OCI-LY7 (cell line): ENCODE results near the gene STUM. TPM values are rescaled to one million over a fixed set of nuclear protein-coding genes. Genes with fewer than 3 reads are reported as not detected.

ENCODE experiments used
- BruUV-seq: library from RNA; stranded (reverse); fragments of 400-500 nt; replicated peaks from 2 replicates; lab custom pipeline; 2021; lab: Mats Ljungman, UMichigan
- CTCF ChIA-PET: fragments of 300-600 bp; sonication (Branson Sonifier 250); formaldehyde crosslinking; loops from one replicate; lab custom pipeline; 2022; ENCODE audit warnings: antibody characterized with exemption; ENCODE audit not compliant: unreplicated experiment; lab: Charles Lee
- POLR2A ChIA-PET: fragments of 300-600 bp; sonication (Branson Sonifier 250); formaldehyde crosslinking; loops from one replicate; lab custom pipeline; 2022; ENCODE audit warnings: antibody characterized with exemption; lab: Charles Lee
- DNase-seq: peaks from one replicate; pipeline ENCODE4 v3.0.0-alpha.2; 2015; ENCODE audit warnings: low spot score
- H2AFZ ChIP-seq: fragments of 200-600 bp; sonication (generic), shearing (Covaris generic); 2 replicates; pipeline ENCODE4 v1.6.1; 2014; ENCODE audit warnings: mild to moderate bottlenecking, antibody characterized with exemption, low read length, moderate library complexity
- H3K27ac ChIP-seq: fragments of 200-600 bp; sonication (generic); 2 replicates; pipeline ENCODE4 v1.5.1; 2014; ENCODE audit warnings: mixed run types, low read depth, mild to moderate bottlenecking, moderate library complexity, low read length, inconsistent platforms; ENCODE audit not compliant: poor library complexity, severe bottlenecking
- H3K36me3 ChIP-seq: fragments of 200-600 bp; sonication (generic); 2 replicates; pipeline ENCODE4 v1.6.1; 2014; ENCODE audit warnings: mild to moderate bottlenecking, antibody characterized with exemption, low read length, moderate library complexity, mixed read lengths; ENCODE audit not compliant: insufficient read depth
- H3K4me1 ChIP-seq: fragments of 200-600 bp; sonication (generic); 2 replicates; pipeline ENCODE4 v1.5.1; 2014; ENCODE audit warnings: mild to moderate bottlenecking, low read length; ENCODE audit not compliant: insufficient read depth, poor library complexity, severe bottlenecking
- H3K4me2 ChIP-seq: fragments of 200-600 bp; sonication (generic); 2 replicates; pipeline ENCODE4 v1.6.1; 2014; ENCODE audit warnings: mild to moderate bottlenecking, low read length
- H3K4me3 ChIP-seq: fragments of 200-600 bp; sonication (generic); 2 replicates; pipeline ENCODE4 v1.5.1; 2014; ENCODE audit warnings: mild to moderate bottlenecking, low read depth, low read length; ENCODE audit not compliant: poor library complexity, severe bottlenecking
- H3K79me2 ChIP-seq: fragments of 200-600 bp; sonication (generic); 2 replicates; pipeline ENCODE4 v1.6.1; 2016; ENCODE audit warnings: low read depth, mild to moderate bottlenecking, low read length, moderate library complexity, mixed read lengths; ENCODE audit not compliant: insufficient read depth
- H3K9me2 ChIP-seq: fragments of 200-600 bp; sonication (generic); 2 replicates; pipeline ENCODE4 v1.6.1; 2016; ENCODE audit warnings: mild to moderate bottlenecking, low read length, mixed read lengths; ENCODE audit not compliant: insufficient read depth
- H3K9me3 ChIP-seq: fragments of 200-600 bp; sonication (generic); 2 replicates; pipeline ENCODE4 v1.6.1; 2014; ENCODE audit warnings: mild to moderate bottlenecking, mixed run types, low read length, mixed read lengths
- H4K20me1 ChIP-seq: fragments of 200-600 bp; sonication (generic); 2 replicates; pipeline ENCODE4 v1.6.1; 2014; ENCODE audit warnings: mild to moderate bottlenecking, antibody characterized with exemption, low read length, moderate library complexity, mixed read lengths; ENCODE audit not compliant: insufficient read depth
- CTCF ChIP-seq: fragments of 200-600 bp; sonication (generic); conservative IDR thresholded peaks from 2 replicates; pipeline ENCODE4 v1.5.1; 2014; ENCODE audit warnings: mild to moderate bottlenecking, antibody characterized with exemption, low read length, moderate library complexity, mixed read lengths
- EZH2phosphoT487 ChIP-seq: fragments of 200-600 bp; sonication (generic); IDR thresholded peaks from 2 replicates; pipeline ENCODE4 v1.6.1; 2018; ENCODE audit warnings: low read depth, borderline replicate concordance, mild to moderate bottlenecking, mixed run types, antibody characterized with exemption, low read length, moderate library complexity, mixed read lengths
- intact Hi-C: fragments of 100-400 bp; cut with micrococcal nuclease; formaldehyde crosslinking; loops from one replicate; pipeline ENCODE4 v1.10.0; 2022; ENCODE audit not compliant: unreplicated experiment
- total RNA-seq, 2 experiments: library from RNA; depleted of rRNA in 1 of 2; stranded (reverse); fragments of >200 nt in 1 of 2; shearing (Covaris generic) in 1 of 2; gene quantifications; 2 replicates each; pipeline ENCODE4 v1.2.3, GENCODE V29; 2014 to 2022

Gene STUM
- total RNA-seq, 2 experiments from 2014 or later = not detected

- ChIA-PET POLR2A (interaction anchor here (1.0 to 8.9 kb wide), 3 partner anchors 17 to 81 kb away, joined by 3 to 125 read pairs (median 3); no protein-coding TSS in a partner anchor), CTCF (no interaction called here)
- TF ChIP-seq EZH2phosphoT487 (no peak), CTCF (no peak; the same call in 1 of the 2 replicates)
- no peak overlapping the region for H2AFZ ChIP-seq
- no peaks in the 10 kb centered on the region for H3K9me2 ChIP-seq
- peaks cover 7% of the 10 kb centered on the region for H3K4me1 ChIP-seq
- H3K4me3 ChIP-seq = no peak overlapping the region
- no peak for DNase-seq
- no peaks in the 10 kb centered on the region for H4K20me1 ChIP-seq
- intact Hi-C loops = loop anchor here (10.0 kb wide), 1 partner anchor 734 kb away; the partner anchor contains the start of gene PYCR2
- no peak overlapping the region for H3K4me2 ChIP-seq
- H3K9me3 ChIP-seq = no peaks in the 10 kb centered on the region
- H3K79me2 ChIP-seq = peaks cover 70% of the 10 kb centered on the region; the same call in 1 of the 2 replicates
- H3K27ac ChIP-seq = no peak overlapping the region
- no TSS peak for BruUV-seq
- H3K36me3 ChIP-seq = peaks cover 34% of the 10 kb centered on the region; the same call in 1 of the 2 replicates
Measured at GRCh38 chr1:226658546-226659125, 110.1 kb downstream of the STUM start.

Other genes starting within 250 kb of the STUM start
- gene LIN9, start 239.6 kb upstream of the STUM start, total RNA-seq (2014; rRNA removed; shearing (Covaris generic)) = 17.2 and 19.7 TPM in 2 replicates
- gene LIN9, start 239.6 kb upstream of the STUM start, total RNA-seq (2022) = 20.1 and 22.4 TPM in 2 replicates
- 532 and 610 TPM in 2 replicates for gene PARP1, start 140.7 kb upstream of the STUM start, total RNA-seq (2014; rRNA removed; shearing (Covaris generic))
- 558 and 594 TPM in 2 replicates for gene PARP1, start 140.7 kb upstream of the STUM start, total RNA-seq (2022)
- 17.8 and 20.5 TPM in 2 replicates for gene ITPKB, start 190.5 kb downstream of the STUM start, total RNA-seq (2014; rRNA removed; shearing (Covaris generic))
- gene ITPKB, start 190.5 kb downstream of the STUM start, total RNA-seq (2022) = 33.3 and 33.4 TPM in 2 replicates